Mammary epithelial cell (primary cell): ENCODE data around the gene KMO.

Experiments used
- EZH2 ChIP-seq: IDR thresholded peaks from 2 replicates; pipeline ENCODE4 v1.6.1; 2012; ENCODE audit warnings: low read length, inconsistent platforms, borderline replicate concordance
- TF ChIP-seq, protein P1 (sequence below), 2 donors: IDR thresholded peaks in 1 of 2; conservative IDR thresholded peaks in 1 of 2; 2 replicates each; pipeline ENCODE4 v1.5.1; 2011 to 2012; ENCODE audit warnings: inconsistent platforms in 2 of 2, low read length in 2 of 2, mild to moderate bottlenecking in 2 of 2, control low read depth in 1 of 2, low read depth in 1 of 2; ENCODE audit not compliant: insufficient read depth in 1 of 2; ENCODE audit errors: extremely low read depth in 1 of 2

DNA sequence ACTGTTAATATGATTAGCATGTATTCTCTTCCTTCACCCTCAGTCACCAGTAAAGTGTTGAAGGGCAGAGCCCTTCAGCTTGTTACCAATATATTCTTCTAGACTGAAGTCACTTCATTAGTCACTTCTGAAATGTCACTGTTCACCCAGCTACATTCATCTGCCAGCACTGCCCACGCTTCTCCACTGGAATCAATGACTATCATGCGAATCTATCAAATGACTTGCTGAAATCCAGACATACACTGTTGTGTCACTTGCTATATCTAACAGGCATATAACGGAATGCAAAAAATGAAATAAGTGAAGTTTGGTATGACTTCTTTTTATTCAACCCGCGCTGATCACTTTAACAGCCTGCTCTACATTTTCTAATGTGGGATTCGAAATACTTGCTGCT lies 28.7 kb upstream of the KMO start:
- TF ChIP-seq EZH2 = no peak
- TF ChIP-seq, protein P1, sequence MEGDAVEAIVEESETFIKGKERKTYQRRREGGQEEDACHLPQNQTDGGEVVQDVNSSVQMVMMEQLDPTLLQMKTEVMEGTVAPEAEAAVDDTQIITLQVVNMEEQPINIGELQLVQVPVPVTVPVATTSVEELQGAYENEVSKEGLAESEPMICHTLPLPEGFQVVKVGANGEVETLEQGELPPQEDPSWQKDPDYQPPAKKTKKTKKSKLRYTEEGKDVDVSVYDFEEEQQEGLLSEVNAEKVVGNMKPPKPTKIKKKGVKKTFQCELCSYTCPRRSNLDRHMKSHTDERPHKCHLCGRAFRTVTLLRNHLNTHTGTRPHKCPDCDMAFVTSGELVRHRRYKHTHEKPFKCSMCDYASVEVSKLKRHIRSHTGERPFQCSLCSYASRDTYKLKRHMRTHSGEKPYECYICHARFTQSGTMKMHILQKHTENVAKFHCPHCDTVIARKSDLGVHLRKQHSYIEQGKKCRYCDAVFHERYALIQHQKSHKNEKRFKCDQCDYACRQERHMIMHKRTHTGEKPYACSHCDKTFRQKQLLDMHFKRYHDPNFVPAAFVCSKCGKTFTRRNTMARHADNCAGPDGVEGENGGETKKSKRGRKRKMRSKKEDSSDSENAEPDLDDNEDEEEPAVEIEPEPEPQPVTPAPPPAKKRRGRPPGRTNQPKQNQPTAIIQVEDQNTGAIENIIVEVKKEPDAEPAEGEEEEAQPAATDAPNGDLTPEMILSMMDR (conservative IDR thresholded peaks at IDR 0.05 in 1 of 2, IDR thresholded peaks at IDR 0.05 in 1 of 2; ENCODE audit: extremely low read depth in 1 of 2, insufficient read depth in 1 of 2, low read depth in 1 of 2, low read length in 2 of 2) = no peak
